T follicular helper cell (primary cell): Measurements from ENCODE around the gene PGM5.
"Not testable (repeated sequence)": the region's sequence is repeated elsewhere in the genome, so short reads cannot be mapped to it uniquely, and the experiment has no call there.

Source experiments
- DNase-seq: peaks from one replicate; pipeline ENCODE4 v3.0.0-alpha.2; 2020; ENCODE audit warnings: low read depth

Gene PGM5

GRCh38 chr9:68377723-68378122 is 21.3 kb downstream of the PGM5 start:
- DNase-seq, result not testable (repeated sequence)

- not testable (repeated sequence) for DNase-seq
These were observed 27.5 kb downstream of the PGM5 start for GRCh38 chr9:68383894-68384293.

- DNase-seq, result not testable (repeated sequence)
These were observed 33.1 kb downstream of the PGM5 start for GRCh38 chr9:68389558-68389957.

- not testable (repeated sequence) for DNase-seq
These were observed 34.3 kb downstream of the PGM5 start for GRCh38 chr9:68390737-68391136.

- not testable (repeated sequence) for DNase-seq
These were observed 40.1 kb downstream of the PGM5 start for GRCh38 chr9:68396411-68397094.

- not testable (repeated sequence) for DNase-seq
These were observed 40.6 kb downstream of the PGM5 start for GRCh38 chr9:68397095-68397423.

- DNase-seq, result not testable (repeated sequence)
These were observed 41.4 kb downstream of the PGM5 start for GRCh38 chr9:68397796-68398195.

GRCh38 chr9:68398324-68398723 is 41.9 kb downstream of the PGM5 start:
- DNase-seq, result not testable (repeated sequence)

GRCh38 chr9:68404421-68405185 is 48.2 kb downstream of the PGM5 start:
- DNase-seq, result not testable (repeated sequence)

- DNase-seq, result not testable (repeated sequence)
These were observed 55.5 kb downstream of the PGM5 start for GRCh38 chr9:68411865-68412264.

GRCh38 chr9:68412754-68413153 is 56.3 kb downstream of the PGM5 start:
- not testable (repeated sequence) for DNase-seq

- DNase-seq, result not testable (repeated sequence)
These were observed 58.7 kb downstream of the PGM5 start for GRCh38 chr9:68415065-68415464.

- DNase-seq, result no peak
These were observed 60.6 kb downstream of the PGM5 start for GRCh38 chr9:68416936-68417564.

GRCh38 chr9:68417762-68418161 is 61.4 kb downstream of the PGM5 start:
- no peak for DNase-seq

GRCh38 chr9:68418259-68418845 is 61.9 kb downstream of the PGM5 start:
- DNase-seq, result no peak

- no peak for DNase-seq
These were observed 63.5 kb downstream of the PGM5 start for GRCh38 chr9:68419901-68420300.

- DNase-seq, result no peak
These were observed 70.3 kb downstream of the PGM5 start for GRCh38 chr9:68426755-68427154.

- no peak for DNase-seq
These were observed 71.0 kb downstream of the PGM5 start for GRCh38 chr9:68427216-68427977.

GRCh38 chr9:68428481-68428880 is 72.1 kb downstream of the PGM5 start:
- no peak for DNase-seq

GRCh38 chr9:68429631-68430030 is 73.2 kb downstream of the PGM5 start:
- no peak for DNase-seq

- DNase-seq, result no peak
These were observed 74.9 kb downstream of the PGM5 start for GRCh38 chr9:68431307-68431706.
